Epidermal melanocyte (primary cell): ENCODE results near the gene PRR29.

ENCODE experiments used
- DNase-seq: peaks from one replicate; pipeline ENCODE4 v3.0.0; 2011; ENCODE audit warnings: low spot score; ENCODE audit not compliant: insufficient read length

Gene PRR29

DNA sequence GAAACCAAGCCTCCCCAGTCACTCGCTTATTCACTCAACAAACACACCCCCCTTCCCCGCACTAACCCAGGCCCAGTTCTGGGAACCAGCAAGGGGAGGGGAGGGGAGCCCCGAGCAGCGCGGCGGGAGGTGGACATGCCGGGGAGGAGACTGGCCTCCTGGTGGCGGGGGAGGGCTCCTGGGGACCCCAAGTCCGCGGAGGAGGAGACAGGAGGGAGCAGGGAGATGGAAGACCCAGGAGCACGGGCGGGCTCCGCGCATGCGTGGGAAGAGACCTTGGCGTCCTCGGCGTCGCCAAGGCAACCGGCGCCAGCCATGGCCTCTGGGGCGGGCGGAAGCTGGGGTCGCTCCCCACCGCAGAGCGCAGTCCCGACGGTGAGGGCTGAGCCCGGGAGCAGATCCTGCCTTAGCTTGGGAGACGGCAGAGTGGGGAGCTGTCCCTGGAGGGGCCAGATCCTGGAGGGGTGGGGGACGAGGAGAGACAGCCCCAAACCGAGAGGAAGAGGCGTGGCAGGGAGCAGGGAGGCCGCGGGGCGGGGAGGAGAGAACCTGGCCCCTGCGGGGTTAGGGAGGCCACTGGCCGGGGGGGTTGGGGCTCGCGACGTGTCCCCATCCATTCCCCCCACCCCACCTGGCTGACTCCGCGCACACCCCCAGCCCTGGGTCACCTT, at the start of gene PRR29:
TSS of gene PRR29 (plus strand) at position 302 of the 671 bp plus-strand sequence. CDS start at position 316, 14 bp downstream.
- peak; percentile 86 for DNase-seq

DNA sequence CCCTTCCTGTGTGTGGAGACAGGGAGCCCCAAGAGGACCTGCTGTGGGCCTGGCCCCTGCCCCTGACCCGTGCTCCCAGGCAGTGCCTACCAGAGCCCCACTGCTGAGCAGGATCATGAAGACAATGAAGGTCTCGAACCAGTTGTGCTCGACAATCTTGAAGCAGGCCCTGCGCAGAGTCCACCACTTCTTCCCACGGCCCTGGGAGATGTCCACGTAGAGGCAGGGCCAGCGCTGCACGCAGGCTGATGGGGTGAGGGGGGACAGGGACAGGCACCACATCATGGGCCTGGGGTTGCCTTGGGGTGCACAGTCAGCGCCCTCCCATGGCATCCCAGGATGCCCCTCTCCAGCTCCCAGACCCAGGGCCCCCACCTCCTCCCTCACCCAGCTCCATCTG, 49.6 kb upstream of the PRR29 start:
- DNase-seq, result no peak

DNA sequence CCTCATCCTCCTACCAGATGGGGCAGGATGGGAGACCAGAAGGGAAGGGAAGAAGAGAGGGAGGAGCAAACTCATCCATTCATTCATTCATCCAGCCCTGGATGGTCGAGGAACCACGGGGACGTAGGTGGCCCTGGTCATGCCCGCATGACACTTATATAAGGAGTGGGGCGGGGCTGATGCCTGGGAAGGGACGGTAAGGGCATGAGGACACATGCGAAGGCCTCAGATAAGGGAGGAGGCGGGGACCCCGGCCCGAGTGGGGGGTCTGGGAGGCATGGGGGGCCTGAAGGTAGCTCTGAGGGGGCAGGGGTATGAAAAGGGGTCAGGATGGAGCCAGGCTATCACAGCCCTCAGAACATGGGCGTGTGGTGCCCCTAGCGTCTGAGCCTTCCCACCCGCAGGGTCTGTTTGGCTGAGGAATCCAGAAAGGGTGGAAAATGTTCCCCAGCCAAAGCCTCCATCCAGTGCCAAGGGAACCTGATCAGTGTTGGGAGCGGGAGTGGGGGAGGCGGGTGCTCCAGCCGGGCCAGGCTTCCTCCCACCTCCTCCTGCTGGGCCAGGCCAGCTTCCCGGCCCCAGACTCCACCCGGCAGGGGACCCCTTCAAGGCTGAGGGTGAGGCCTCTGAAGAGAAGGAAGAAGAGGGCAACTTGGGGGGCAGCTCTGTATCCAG, 48.4 kb upstream of the PRR29 start:
- DNase-seq, result no peak

DNA sequence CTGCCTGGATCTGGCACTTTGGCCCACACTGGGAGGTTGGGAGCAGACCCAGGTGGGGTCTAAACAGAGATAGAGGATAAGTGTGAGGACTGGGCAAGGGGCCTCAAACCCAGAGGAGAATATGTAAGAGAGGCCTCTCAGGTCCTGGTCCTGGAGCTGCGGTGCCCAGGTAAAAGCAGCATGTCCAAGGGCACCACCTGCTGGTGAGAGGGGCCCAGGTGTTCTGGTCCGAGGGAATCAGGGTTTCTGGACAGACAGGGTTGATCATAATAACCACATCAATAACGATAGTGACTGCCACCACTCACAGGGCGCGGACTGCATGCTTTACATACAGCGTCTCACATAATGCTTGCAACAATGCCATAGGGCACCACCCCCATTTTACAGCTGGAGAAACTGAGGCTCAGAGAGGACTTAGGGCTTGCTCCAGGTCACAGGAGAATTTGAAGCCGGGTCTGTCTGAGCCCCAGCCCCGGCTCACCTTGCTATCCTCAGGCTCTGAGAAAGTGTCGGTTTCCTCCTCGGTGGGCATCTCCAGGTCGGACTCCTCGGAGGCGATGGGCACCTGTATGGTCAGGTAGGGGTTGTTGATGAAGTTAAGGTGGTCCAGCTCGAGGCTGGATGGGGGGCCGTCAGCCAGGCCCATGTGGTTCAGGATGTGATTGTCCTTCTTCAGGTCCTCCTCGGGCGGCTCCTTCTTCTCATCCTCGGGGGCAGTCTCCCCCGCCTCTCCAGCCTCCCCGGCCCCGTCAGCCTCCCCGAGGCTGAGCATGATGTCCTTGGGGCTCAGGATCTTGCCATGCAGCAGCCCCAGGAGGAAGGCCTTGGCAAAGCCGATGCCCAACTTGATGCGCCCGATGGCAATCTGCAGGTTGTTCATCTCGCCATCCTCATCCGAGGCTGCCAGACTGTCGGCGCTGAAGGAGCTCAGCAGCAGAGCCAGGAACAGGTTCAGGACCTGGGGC, 46.9 kb upstream of the PRR29 start:
- DNase-seq, result no peak

DNA sequence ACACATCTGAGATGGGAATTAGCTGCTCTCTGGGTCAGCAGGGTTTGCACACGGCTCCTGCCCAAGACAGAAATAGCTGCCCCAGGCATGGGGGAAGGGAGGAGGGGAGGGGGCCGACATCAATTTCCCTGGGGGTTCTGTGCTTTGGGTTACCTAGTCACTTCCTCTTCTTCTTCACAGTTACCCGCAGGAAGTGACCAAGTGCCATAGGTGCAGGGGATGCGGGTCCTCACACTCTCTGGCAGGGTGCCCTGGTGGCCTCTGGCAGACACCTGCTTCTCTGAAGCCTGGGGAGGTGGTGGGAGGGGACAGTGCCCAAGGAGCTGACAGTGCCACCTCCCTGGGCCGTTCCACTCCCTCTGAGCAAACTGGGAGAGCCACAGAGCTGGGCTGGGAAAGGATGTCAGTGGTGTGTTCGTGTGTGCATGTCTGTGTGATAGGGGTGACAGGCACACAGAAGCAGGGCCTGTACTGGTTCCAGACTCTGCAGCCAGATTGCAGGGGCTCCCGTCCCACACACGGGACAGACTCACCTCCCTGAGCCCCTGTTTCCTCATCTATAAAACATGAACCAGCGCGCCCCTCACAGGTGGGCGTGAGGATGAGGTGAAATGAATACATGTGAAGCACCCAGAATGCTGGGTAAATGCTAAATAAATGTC, 43.6 kb upstream of the PRR29 start:
- DNase-seq, result no peak

DNA sequence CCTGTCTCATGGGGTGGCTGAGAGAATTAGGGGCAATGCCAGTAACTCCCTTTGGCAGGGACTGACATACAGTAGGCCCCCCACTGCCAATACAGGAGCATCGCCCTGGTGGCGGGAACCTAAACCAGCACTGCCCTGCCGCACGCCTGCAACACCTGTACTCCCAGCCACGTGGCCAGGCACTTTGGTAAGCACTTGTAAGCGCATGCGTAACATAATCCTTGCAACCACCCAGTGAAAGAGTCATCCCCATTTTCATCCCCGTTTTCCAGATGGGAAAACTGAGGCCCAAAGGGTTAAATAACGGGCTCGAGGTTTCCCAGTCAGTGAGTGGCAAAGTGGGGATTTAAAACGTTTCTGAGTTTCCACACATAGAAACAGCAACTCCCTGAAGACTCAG, 42.9 kb upstream of the PRR29 start:
- DNase-seq, result no peak

DNA sequence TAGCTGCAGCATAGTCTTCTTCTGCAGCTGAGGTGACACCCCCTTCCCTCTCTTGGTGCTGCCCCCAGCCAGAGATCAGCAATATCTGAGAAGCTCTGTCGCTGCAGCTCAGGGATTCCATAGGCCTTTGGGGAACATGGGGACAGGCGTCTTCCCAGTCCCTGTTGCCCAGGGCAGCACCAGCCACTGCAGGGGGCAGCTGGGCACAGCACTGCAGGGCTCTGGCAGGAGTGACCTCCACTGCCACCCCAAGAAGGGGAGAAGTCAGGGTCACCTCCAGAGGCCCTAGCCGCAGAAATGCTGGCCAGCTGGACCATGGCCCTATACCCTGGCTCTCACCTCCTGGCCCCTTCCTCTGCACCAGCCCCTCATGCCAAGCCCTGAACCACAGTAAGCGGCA, 42.4 kb upstream of the PRR29 start:
- DNase-seq, result no peak

DNA sequence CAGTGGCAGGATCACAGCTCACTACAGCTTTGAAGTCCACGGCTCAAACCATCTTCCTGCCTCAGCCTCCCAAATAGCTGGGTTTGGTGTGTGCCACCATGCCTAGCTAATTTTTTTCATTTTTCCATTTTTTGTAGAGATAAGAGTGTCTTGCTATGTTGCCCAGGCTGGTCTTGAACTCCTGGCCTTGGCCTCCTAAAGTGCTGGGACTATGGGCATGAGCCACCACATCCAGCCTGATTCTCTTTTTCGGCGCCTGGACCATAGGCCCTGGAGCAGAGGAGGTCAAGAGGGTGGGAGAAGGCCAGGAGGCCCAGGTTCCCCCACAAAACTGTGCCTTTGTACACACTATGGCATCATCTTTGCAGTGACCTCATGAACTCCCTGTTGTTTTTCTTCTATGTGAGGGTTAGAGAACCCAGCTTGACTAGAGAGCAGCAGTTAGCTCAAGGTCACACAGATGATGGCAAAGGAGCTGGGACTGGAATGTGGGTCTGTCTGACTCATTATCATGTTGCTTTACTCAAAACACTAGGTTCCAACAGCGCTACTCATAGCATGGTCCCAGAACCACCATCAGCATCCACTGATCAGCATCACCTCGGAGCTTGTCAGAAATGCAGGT, 41.7 kb upstream of the PRR29 start:
- DNase-seq, result no peak

DNA sequence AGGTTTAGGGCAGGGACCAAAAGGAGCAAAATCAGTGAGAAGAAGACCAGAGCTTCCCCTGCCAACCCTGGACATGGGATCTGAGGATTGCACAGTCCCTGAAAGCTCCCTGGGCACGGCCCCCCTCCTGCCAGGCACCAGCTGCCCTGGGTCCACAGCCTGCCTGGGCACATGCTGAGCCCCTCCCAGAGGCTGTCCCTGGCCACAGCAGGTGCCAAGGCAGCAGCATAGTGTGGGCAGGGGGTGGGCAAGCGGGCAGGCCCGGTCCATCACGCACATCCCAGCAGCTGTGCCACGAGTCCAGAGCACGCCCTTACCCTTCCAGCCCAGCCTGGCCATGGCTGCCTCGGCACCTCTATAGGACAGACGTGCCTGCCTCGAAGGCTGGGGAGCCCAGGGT, 38.1 kb upstream of the PRR29 start:
- DNase-seq, result no peak

DNA sequence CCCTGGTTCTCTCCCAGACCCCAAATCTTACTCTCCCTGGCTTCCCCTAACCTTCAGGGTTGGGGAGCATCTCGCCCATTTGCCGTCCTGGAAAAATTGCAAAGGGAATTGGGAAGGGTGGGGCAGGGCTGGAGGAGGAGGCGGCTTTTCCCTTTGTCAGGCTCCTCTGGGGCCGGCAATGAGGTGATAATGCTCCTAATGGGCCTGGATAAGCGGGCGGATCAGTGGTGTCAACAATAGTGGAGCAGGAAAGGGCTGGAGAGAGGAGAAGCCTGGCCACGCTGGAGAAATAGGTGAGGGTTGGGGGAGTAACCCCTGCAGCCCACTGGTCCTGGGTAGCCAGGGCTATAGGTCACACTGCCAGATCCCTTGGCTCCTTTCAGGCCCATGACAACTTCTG, 37.7 kb upstream of the PRR29 start:
- DNase-seq, result no peak

DNA sequence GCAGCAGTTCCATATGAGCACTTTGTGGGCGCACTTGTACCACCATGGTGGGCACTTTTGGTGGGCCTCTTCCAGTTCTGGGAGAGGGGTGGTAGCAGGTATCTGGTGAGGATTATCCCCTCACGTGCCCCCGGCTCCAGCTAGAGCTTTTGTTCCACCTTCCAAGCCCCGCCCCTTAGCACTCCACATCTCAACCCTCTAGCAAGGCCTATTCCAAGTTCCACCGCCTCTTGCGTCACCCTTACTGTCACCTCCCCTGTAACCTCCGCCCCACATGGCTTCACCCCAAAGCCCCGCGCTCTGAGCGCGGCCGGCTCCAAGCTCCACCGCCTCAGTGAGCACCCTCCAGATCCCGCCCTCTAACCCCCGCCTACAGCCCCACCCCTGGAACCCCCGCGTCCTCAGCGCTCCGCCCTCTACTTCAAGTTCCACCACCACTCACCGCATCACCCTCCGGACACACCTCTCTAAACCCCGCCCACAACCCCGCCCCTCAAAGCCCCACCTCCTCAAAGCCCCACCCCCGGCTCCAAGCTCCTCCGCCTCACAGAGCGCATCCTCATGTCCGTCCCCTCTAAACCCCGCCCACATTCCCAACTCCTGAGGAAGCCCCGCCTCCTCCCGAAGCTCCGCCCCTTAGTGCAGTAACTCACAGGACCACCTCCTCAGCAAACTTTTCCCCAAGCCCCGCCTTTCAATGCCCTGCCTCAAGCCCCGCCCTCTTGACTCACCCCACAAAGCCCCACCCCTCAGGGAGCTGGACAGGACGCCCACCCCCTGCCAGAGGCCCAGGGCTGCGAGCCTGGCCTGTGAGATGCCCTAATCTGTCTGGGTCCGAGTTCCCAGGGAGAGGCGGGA, 36.6 kb upstream of the PRR29 start:
- no peak for DNase-seq

DNA sequence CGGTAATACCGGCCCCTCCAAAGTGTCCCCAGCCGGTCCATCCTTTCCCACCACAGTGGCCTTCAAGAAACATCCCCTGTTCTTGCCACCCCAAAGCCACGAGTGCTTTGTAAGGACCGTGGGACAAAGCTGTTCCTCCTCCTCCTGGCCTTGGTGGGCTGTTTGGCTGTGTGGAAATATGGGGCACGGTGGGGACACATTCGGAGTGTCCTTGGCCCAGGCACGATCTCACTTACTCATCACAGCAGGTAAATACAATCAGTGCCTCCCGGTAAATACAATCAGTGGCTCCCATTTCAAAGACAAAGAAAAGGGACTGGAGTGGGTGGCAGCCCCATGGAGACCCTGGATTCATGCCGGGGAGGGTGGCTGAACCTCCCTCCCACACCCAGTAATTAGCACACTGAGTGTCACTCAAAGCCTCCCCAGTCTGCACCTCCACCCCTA, 35.8 kb upstream of the PRR29 start:
- no peak for DNase-seq

DNA sequence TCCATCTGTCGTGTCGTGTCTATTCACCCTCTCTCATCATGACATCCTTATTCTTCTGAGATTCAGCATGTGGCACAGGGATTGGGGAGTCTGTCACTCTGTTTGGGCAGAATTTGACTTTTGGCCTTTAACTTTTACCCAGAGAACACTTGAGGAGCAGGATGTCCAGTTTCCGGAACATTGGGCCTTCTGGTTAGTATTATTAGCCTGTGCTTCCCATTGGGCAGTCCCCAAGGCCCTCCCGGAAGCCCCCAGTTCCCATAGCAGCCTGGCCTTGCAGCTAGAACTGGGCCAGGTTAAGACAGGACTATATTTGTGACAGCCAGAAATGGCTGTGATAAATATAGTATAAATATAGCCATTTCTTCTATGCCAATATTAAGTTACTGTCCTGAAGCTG, 35.0 kb upstream of the PRR29 start:
- no peak for DNase-seq

DNA sequence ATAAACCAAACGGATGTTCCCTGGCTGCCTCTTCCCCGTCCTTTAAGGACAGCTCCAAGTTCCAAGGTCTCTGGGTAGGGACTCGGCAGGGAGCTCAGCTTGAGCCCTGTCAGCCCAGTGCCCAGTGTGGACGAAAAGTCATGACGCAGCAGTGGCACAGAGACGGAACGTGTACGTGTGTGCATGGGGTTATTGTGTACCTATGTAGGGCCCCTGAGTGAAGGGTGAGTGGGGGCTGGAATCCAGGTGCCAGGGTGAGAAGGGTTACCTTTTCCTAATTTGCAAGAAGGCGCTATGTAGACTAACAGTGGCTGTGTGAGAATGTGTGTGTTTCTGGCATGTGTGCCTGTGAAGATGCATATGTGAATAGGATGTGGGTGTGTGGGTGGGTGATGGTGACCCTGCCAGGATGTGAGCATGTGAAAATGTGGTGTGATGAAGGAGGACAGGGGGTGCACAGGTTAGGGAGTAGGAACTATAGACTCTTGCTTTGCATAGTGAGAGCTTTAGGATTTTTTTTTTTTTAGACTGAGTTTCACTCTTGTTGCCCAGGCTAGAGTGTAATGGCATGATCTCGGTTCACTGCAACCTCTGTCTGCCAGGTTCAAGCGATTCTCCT, 31.4 kb upstream of the PRR29 start:
- no peak for DNase-seq

DNA sequence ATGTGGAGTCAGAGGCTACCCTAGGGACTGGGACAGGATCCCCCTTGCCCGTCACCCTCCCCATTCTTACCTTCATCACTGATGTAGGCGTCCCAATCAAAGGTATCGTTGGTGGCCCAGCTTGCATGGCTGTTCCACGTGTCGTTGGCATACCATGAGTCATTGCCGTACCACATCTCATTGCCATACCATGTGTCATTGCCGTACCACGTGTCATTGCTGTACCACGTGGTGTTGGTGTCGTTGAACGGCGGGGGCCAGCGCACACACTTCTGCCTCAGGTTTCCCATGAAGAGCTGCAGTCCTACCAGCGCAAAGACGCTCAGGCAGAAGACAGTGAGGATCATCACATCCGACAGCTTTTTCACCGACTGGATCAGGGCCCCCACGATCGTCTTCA, 30.2 kb upstream of the PRR29 start:
- DNase-seq, result no peak

DNA sequence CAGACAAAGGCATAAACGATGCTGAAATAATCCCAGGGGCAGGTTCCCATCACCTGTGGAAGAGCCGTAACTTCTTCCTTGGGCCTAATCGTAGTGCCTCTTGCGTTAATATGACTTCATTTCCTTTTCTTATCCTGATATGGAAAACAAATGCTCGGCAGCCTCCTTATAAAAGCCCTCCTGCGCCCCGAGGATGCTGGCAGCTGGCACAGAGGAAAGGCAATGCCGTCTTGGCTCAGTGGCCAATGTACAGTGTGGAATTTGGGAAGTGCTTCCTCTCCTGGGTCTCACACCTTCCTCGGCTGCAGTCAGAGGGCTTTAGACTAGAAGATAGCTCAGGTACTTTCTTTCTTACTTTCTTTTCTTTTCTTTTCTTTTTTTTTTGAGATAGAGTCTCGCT, 28.9 kb upstream of the PRR29 start:
- DNase-seq, result no peak

DNA sequence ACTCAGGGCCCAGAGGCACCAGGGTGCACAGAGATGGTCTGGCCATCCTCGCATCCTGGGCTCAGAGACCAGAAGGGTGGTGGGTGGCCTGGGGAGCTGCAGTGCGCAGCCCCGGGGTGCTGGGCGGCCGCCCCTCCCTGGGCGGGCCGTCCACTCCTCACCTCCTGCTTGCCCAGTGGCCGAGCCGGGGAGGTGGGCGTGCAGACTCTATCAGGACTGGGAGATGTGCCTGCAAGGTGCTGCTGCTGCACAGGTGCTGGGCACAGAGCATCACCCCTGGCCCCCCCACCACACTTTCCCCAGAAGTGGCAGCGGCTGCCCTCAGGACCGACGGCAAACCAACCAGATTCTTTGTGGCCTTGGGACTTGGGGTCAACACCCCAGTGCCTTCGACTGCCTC, 25.4 kb upstream of the PRR29 start, which contains the start of gene SCN4A:
TSS of gene SCN4A (minus strand) at position 123 of the 400 bp plus-strand sequence. CDS start at position 46, 77 bp downstream.
- DNase-seq, result no peak

DNA sequence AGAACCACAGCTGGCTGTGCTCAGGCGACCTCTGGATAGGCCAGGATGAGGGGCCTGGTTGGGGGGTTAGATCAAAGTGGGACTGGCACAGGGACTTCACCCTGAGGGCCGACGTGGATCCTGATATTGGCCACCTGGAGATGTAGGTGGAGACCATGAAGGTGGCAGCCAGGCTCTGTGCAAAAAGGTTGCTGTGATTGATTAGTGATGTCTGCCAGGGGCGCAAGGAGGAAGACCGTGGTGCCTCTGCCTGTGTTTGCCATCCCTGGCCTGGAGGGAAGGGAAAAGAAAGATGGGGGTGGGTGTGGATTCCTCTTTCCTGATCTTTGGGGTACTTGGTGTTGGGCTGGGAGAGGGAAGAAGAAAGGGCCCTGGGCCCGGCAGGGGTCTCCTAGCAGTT, 24.9 kb upstream of the PRR29 start:
- DNase-seq, result no peak

DNA sequence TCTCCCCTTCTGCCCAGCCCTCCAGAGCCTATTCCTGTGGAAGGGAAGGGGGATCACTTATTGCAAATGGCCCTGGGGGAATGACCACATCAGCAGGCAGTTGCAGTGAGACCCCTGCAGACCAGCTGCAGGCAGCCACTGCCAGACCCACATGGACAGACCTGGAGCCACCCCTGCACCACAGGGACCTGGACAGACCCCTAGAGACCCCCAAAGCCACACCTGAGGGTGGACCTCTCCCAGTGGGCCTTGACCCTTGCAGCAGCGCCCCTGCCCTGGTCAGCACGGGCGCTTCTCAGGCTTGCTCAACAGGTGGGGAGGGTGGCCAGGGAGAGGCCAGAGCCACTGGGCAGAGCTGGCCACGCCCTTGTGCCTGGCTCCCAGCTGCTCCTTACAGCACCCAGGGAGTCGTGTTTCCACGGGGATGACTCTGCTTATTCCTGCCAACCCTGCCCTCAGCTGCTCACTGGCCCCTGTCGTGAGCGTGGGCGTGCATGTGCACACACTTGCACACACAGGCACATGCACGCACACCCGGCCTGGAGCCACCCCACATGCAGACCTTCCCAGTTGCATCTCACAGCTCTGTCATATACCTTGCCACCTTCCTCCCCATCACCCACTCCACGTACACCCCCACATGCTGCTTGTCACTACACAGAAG, 24.1 kb upstream of the PRR29 start:
- DNase-seq, result no peak
